ENCODE measurements around the gene PAEP.
"Not testable (repeated sequence)": the region's sequence is repeated elsewhere in the genome, so short reads cannot be mapped to it uniquely, and the experiment has no call there.

Gene PAEP

DNA sequence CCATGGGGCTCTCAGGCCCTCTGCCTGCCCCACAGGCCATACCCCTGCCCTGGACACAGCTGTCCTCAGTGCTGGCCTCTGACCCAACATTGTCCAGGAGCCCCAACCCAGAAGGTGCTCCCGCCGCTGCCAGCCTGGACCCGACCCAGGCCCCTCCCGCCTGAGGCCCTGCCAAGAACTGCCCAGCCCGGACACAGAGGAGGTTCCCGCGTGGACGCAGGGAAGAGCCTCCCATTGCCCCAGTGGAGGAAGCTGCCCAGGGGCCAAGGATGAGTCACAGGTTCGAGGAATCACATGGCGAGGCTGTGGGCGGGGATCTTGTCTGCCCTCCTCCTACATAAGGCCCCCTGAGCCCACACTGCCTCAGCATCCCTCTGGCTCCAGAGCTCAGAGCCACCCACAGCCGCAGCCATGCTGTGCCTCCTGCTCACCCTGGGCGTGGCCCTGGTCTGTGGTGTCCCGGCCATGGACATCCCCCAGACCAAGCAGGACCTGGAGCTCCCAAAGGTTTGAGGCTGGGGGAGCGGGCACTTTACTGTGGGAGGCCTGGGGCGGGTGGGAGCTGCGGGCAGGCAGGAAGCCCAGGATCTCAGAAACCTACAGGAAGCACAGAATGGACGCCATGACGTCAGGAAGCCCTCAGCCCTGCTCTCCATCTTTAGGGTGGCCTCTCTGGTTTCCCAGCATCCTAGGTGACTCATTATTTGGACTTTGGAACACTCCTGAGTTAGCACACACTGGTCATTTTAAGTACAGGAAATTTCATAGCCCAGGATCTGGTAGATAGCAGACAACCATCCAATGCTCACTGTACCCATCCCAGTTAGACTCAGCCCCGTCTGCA, at the start of gene PAEP:
Gene PAEP, plus strand, starts transcription at position 366 of the 844 bp plus-strand sequence.
- DNase-seq = no peak

DNA sequence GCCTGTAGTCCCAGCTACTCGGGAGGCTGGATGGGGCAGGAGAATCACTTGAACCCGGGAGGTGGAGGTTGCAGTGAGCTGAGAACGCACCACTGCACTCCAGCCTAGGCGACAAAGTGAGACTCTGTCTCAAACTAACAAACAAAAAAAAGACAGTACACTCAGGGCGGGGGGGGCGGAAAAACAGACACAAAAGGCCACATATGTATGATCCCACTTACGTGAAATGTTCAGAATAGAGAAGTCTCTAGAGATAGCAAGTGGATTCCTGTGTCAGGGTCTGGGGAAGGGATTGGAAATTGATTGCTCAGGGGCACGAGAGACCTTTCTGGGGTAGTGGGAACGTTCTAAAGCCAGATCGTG, 49.3 kb upstream of the PAEP start:
- no peak for DNase-seq

DNA sequence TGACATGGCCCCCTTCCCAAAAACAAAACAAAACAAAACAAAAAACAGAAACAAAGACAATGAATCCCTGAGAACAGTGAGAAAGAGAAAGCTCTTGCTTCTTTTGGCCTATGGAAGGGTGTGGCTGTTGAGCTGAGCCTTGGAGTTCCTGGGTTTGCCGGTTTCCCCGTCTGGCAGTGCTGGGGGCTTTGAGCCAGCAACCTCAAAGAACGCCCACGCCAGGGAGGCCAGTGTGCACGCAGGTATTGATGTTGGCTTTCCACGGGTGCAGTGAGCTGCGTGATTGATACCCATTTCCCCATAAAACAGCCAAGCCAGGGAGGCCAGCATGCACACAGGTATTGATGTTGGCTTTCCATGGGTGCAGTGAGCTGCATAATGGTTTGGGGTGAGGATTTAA, 48.7 kb upstream of the PAEP start:
- no peak for DNase-seq

DNA sequence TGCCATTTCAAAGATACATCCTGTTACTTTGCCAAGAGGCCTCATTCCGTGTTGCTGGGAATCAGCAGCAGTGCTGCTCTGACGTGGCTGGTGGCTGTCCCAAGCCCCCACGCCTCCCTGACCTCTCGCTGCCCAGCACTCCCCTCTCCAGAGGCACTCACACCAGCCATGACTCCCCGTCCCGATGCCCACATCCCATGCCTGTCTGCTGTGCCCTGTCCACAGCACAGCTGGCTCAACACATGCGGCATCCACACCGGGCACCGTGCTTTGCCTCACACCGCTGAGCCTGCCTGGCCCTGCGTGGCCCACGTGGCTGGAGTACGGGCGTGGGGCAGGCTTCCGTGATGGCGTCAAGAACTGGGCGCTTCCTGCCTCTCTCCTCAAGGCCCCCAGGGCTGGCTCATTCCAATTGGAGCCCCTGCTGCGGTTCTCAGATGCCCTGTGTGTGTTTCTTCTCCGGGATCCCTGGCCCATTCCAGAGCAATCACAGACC, 48.2 kb upstream of the PAEP start:
- DNase-seq = no peak

DNA sequence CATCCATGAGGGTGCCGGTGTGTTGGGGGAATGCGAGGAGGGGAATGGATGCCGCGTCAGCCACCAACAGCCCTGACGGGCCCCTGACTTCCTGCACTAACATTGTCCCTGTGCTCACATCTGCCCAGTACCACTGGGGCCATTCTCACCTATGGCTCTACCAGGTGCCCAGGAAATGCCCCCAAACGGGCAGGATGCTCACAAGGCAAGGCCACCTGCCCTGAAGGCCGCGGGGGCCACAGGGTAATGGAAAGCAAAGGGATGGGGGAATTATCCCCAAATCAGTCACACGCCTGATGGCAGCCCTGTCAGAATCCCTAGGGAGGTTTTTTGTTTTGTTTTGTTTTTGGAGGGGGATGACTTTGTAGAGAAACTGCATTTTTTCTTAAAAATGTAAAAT, 47.6 kb upstream of the PAEP start:
- not testable (repeated sequence) for DNase-seq

DNA sequence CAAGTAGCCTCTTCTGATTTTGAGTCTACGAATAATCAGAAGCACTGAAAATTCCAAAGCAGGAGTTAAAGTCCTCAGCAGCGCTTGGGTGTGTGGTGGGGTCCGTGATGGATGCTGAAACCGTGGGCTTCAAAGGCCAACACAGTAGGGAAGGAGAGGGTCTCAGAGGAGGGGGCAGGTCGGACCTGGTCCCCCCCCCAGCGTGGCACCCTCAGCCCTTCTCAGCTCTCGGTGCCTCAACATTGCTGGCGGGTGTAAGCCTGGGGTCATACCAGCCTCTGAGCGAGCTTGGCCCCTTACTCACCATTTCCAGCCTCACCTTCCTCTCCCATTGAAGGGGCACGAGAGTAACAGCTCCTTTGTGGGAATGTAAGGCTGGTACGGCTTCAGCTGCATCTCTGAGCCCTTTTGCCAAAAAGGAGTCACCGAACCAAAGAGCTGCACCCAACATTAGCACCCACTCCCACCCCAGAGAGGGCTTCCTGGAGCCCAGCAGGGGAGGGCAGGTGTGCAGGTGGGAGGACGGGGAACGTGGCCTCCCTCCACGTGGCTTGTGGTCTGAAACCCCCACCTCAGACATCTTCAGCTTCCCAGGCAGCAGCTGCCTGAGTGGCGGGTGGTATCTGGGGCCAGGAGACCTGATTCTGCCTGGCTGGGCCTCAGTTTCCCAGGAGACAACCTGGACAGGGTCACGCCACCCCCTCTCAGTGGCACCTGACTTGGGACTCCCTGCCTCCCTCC, 47.0 kb upstream of the PAEP start:
- no peak for DNase-seq

DNA sequence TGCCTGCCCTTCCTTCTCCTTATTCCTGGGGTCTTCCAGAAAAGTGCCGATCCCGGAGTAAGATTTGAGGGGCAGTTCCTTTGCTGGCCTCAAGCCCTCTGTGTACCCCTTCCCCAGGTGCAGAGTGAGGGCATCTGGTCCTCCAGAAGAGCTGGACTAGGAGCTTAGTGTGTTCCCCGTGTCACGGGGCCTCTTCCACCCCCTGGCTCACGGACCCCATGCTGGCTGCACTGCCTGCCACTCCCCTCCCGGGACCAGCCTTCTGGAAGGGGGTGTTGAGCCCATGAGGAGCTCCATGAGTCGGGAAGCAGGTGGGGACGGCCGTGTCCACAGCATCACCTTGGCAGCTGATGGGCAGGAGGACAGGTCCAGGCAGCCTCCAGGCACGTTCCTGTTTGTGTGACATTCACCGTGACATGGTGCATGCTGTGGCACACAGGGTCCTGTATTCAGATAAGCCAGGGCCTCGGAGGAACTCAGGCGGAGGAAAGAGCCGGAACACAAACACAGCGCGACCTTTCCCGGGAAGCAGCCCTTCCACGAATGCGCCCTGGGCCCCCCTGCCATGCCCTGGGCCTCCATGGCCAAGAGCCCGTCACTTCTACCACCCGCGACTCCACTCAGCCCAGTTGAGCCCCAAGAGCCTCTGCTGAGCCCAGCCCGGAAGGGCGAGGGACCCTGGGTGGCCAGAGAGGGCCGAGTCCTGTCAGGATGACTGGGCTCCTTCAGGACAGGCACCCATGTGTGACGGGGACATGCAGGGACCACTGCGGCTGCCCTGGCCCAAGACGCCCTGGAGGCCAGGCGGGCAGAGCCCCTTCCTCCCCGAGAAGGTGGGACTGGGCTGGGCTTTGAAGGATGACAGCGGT, 46.2 kb upstream of the PAEP start:
- no peak for DNase-seq

DNA sequence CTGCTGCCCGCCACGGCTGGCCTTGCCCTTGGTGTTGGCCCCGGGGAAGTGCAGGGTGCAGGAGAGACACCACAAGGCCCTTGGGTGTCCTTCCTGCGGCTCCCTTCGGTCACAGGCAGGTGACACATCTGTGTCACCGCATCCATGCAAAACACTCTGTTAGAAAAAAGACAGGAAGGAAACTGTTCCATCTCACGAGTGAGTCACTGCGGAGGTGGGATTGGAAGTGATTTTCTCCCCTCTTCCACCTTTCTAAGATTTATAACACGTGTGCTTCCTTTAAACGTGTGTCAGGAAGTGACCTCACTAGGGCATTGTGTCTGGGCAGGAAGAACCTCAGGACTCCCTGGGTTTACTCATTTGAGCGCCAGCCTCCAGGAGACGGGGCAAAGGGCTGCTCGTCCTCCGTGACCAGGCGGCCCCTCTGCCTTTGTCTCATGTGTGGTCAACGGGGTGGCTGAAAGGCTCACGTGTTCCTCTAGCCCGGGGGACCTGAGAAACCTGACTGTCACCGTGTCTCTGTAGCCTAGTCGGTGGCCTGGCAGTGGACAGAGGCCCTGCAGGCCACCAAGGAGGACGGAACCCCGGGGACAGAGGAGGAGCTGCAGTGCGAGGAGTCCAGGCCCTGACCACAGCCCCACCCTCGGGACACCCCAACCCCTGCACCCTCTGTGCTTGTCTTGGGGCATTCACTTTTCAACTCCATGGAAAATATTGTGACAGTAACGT, 45.3 kb upstream of the PAEP start:
- DNase-seq = no peak

DNA sequence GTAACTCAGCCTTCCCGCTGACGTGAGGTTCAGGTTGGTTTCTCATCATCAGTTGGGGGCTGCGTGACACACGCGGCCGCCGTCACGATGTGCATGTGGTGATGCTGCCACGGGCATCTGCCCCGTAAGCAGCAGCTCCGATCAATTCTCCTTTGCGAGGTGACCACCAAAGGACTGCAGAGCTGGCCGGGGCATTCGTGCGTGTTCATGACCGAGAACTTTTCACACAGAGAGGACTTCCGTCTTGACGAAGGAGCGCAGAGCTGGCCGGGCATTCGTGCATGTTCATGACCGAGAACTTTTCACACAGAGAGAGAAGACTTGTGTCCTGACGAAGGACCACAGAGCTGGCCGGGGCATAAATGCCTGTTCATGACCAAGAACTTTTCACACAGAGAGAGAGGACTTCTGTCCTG, 44.1 kb upstream of the PAEP start:
- DNase-seq = no peak

DNA sequence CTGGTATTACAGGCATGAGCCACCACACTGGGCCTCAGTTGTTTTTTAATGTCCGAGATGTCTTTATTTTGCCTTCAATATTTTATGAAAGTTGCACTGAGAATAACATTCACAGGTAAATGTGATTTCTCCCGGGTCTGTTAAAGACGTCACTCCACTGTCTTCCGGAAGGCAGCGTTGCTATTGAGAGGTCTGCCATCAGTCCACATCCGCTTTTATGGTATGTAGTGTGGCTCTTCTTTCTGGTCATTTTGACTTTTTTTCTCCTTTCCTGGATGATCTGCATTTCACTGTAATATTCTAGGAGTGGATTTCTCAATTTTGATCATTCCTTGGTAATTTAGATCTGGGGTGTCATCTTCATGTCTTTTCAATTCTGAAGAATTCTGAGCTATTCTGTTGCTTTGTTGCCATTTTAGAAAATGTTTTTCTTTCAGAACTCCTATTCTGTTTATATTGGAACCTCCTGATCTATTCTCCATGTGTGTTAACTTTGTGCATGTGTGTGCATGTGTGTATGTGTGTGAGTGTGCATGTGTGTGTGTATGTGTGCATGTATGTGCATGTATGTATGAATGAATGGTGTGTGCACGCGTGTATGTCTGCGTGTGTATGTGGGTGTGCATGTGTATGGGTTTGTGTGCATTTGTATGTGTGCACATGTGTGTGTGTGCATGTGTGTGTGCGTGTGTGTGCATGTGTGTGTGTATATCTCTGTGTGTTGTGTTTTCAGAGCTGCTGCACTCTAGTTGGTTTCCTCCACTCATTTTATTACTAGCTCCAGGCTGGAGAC, 42.2 kb upstream of the PAEP start:
- DNase-seq = no peak

DNA sequence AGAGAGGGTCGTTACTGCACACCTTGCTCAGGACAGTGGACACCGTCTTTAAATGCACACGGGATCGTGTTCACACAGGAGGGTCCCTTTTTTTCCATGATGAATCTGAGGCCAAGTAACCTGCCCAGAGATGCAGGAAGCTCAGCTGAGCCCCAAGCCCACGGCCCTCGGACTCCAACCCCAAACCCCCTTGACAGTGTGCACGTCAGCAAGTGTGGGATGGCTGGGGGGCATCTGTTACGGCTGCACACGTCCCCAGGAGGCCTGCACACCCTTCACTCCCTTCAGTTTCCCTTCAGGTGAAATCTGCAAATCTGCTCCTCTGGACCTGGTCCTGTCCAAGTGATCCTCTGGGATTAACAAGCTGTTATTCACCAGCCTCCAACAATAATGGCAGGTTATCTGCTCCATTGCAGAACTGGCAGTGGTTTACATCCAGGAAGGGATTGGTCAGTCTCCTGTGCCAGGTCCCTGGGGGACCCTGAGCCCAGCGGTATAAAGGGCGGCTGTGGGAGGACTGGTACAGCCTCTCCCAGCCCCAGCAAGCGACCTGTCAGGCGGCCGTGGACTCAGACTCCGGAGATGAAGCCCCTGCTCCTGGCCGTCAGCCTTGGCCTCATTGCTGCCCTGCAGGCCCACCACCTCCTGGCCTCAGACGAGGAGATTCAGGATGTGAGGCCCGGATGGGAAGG, 40.5 kb upstream of the PAEP start, which contains the start of gene LCN1:
Gene LCN1, plus strand, starts transcription at position 525 of the 692 bp plus-strand sequence. Its CDS starts 58 bp downstream, at position 583.
- DNase-seq = no peak

DNA sequence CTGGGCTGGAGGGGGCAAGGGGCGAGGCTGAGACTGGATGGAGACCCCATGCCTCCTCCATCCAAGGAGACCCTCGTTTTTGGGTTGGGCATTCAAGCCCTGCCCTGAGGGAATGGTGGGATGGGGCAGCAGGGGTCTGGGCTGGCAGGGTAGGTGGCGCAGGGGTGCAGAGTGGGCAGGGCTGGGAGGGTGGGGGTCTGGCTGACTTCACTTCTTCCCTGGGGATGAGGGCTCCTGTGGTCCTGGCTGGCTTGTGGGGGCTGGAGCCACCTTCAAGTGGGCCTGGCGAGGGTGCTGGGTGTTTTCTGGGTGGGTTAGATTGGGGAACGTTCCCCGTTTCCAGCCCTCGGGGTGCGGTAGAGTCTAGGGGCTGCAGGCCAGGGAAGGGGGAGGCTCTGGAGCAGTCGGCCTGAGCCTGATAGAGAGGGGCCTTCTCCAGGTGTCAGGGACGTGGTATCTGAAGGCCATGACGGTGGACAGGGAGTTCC, 39.9 kb upstream of the PAEP start:
- DNase-seq = no peak

DNA sequence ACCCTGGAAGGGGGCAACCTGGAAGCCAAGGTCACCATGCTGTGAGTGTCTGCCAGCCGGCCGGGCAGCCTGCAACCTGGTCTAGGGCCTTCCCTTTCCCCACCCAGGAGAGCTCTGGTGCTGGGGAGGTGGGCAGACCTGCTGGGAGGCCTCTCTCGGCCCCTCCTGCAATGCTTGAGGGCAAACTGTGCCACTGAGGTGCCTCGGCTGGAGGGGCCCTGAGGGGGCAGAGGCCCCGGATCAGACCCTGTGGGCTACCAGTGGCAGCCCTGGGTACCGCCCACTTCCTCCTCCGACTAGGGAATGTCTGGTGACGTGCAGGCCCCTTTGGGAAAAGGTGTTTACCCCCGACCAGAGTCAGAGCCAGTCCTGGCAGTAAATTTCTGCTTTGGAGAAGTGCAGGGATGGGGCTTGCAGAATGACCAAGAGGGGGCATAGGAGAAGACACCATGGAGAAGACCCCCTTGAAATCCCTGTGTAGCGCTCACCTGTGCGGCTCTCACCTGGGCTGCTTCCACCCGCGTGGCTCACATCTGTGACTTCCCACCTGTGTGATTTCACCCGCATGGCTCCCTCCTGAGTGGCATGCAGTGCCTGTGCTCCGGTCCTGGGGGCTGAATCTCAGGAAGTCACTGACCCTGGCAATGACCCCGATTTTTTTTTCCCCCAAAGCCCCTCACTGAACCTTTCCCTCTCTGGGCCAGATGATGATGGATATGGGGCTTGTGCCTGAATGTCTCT, 39.2 kb upstream of the PAEP start:
- DNase-seq = no peak

DNA sequence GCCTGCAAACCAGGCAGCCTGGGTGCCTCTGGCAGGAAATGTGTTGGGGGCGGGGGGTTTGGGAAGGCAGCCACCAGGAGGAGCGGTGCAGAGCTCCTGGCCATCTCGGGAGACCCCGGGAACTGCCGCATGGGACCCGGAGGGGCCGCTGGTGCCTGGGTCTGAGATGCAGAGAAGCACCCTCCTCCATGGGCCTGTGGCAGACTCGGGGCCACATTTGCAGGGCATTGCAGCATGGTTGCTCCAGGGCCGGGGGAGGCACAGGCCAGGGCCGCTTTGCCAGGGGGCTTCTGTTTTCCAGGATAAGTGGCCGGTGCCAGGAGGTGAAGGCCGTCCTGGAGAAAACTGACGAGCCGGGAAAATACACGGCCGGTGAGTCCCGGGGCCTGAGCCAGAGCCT, 38.6 kb upstream of the PAEP start:
- DNase-seq = no peak

DNA sequence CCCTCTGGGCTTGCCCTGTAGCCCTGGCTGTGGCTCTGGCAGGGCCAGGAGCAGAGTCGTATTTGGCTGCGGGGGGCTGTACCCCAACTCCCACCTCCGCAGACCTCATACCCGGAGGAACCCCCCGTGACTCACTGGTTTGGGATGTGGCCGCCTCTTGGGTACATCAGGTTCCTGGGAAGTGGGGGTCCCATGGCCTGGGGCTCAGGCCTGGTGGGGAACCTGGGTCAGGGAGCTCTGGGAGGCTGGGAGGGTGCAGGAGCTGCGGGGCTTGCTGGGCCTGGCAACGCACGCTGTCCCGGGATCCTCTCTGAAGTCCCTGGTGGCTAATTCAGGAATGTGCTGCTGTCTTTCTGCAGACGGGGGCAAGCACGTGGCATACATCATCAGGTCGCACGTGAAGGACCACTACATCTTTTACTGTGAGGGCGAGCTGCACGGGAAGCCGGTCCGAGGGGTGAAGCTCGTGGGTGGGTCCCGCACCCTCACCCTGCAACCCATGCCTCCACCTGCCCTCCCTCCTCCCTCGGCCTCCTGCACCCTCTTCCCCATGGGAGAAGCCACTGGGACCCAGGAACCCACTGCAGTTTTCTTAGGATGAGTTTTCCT, 37.9 kb upstream of the PAEP start:
- DNase-seq = no peak

DNA sequence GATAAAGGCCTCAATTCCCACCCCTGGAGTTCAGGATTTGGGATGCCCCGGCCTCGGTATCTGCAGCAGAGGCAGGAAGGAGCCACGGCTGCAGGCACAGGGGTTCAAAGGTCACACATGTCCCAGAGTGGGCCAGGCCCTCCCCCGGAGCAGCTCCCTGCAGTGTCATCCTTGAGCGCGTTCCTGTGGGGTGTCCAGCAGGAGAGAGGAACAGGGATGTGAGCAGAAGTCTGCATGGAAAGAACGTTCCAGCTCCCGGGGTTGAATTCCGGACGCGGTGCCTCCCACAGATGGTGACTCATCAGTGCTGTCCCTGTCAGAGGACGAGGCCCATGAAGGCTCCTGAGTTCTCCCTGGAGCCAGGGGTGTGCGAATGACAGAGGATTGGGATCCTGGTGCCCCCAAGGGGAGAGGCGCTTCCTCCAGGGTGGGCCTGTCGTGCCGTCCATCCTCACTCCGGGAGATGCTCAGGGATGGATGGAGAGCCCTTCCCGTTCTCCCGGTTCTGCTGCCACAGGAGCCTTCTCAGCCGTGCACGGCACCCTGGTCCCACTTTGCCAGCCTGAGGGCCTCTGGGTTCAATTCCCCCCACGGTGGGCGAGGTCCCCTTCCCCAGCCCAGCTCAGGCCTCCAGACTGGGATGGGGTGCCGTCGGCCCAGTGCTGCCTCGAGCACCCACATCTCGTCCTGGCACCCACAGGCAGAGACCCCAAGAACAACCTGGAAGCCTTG, 37.3 kb upstream of the PAEP start:
- no peak for DNase-seq

DNA sequence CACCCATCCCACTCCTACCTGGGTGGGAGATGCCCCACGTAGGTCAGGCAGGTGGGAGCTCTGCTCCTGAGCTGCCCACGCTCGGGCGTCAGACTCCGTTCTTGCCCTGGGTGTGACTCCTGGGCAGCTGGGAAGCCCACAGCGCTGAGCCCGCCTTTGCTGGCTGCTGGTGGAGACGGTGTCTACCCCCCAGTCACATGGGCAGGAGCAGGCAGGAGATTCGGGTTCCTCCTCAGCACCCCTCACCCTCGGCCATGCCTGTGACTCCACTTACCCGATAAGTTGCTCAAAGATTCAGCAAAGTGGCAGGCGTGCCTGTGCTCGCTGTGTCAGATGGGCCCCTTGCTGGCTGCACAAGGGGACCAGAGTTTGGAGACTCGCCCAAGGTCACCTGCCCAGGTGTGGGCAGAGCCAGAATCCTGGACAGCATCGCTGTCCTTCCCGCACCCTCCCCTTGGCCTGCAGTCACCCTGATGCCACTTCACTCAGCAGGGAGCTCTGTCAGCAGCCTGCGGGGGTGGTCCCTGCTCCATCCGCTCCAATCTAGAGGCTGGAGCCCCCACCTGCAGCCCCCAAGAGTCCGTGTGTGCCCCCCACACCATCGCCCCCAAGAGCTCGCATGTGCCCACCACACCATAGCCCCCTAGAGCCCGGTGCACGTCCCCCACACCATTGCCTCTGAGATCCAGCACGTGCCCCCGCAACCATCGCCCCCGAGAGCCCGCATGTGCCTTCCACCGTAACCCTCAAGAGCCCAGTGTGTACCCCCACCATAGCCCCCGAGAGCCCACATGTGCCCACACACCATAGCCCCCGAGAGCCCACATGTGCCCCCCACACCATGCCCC, 36.1 kb upstream of the PAEP start:
- no peak for DNase-seq
